SK-N-SH (cell line): ENCODE results near the gene OPCML. TPM values are rescaled to one million over a fixed set of nuclear protein-coding genes. Genes with fewer than 3 reads are reported as not detected.

Experiments
- CTCF ChIA-PET: fragments of 300-600, 350-600 bp; formaldehyde crosslinking; extraction: SDS; loops from one replicate; lab custom pipeline; 2021; lab: Yijun Ruan, JAX
- POLR2A ChIA-PET: fragments of 350-600 bp; sonication (Branson Sonifier 250); formaldehyde crosslinking; extraction: SDS; loops from one replicate; lab custom pipeline; 2020; ENCODE audit warnings: antibody characterized with exemption, inconsistent platforms; lab: Yijun Ruan, JAX
- DNase-seq: peaks from one replicate; pipeline ENCODE4 v3.0.0; 2012
- H2AFZ ChIP-seq: fragments of 200-600 bp; sonication (generic); 2 replicates; pipeline ENCODE4 v1.8.1; 2016; ENCODE audit warnings: antibody characterized with exemption, mild to moderate bottlenecking, low read depth
- H3F3A ChIP-seq: fragments of 200-600 bp; sonication (generic); replicated peaks from 2 replicates; pipeline ENCODE3; 2016; ENCODE audit warnings: antibody characterized with exemption, mild to moderate bottlenecking; ENCODE audit not compliant: insufficient read depth
- H3K27ac ChIP-seq, 2 experiments: fragments of 200-500 bp in 1 of 2; fragments of 200-600 bp in 1 of 2; sonication (Bioruptor generic) in 1 of 2; sonication (generic), shearing (Covaris generic) in 1 of 2; 2 replicates each; pipeline versions ENCODE4 v1.5.1 to v1.6.1; 2014 to 2016; ENCODE audit warnings: low read depth in 2 of 2, inconsistent platforms in 1 of 2, low read length in 1 of 2, mild to moderate bottlenecking in 1 of 2, mixed read lengths in 1 of 2
- H3K27me3 ChIP-seq: fragments of 200-600 bp; sonication (generic), shearing (Covaris generic); 2 replicates; pipeline ENCODE4 v1.6.1; 2016; ENCODE audit warnings: mixed run types; ENCODE audit not compliant: insufficient read depth
- H3K36me3 ChIP-seq, 2 experiments: fragments of 200-500 bp in 1 of 2; fragments of 200-600 bp in 1 of 2; sonication (Bioruptor generic) in 1 of 2; sonication (generic) in 1 of 2; replicated peaks in 1 of 2; 2 replicates each; pipeline versions ENCODE3 to v1.5.1; 2014 to 2016; ENCODE audit warnings: low read length in 1 of 2, mild to moderate bottlenecking in 1 of 2; ENCODE audit not compliant: insufficient read depth in 2 of 2, control insufficient read depth in 1 of 2
- H3K4me1 ChIP-seq, 2 experiments: fragments of 200-500 bp in 1 of 2; fragments of 200-600 bp in 1 of 2; sonication (Bioruptor generic) in 1 of 2; sonication (generic), shearing (Covaris generic) in 1 of 2; 2 replicates each; pipeline versions ENCODE4 v1.5.1 to v1.6.1; 2014 to 2016; ENCODE audit warnings: low read depth in 1 of 2, low read length in 1 of 2, mixed run types in 1 of 2; ENCODE audit not compliant: insufficient read depth in 2 of 2, control insufficient read depth in 1 of 2
- H3K4me2 ChIP-seq: fragments of 200-600 bp; sonication (generic), shearing (Covaris generic); 2 replicates; pipeline ENCODE4 v1.6.1; 2017; ENCODE audit warnings: mixed run types
- H3K4me3 ChIP-seq, 2 experiments: fragments of 200-500 bp in 1 of 2; fragments of 200-600 bp in 1 of 2; sonication (Bioruptor generic) in 1 of 2; sonication (generic), shearing (Covaris generic) in 1 of 2; 2 replicates each; pipeline versions ENCODE4 v1.5.1 to v1.8.1; 2014 to 2016; ENCODE audit warnings: low read depth in 2 of 2, inconsistent platforms in 1 of 2, low read length in 1 of 2, mild to moderate bottlenecking in 1 of 2, mixed read lengths in 1 of 2, moderate library complexity in 1 of 2
- H3K79me2 ChIP-seq: fragments of 200-600 bp; sonication (generic); 2 replicates; pipeline ENCODE4 v1.8.1; 2017; ENCODE audit warnings: mild to moderate bottlenecking; ENCODE audit not compliant: insufficient read depth
- H3K9ac ChIP-seq: fragments of 200-600 bp; sonication (generic); 2 replicates; pipeline ENCODE4 v1.6.1; 2017; ENCODE audit warnings: mixed run types
- H3K9me2 ChIP-seq: fragments of 200-600 bp; sonication (generic); 2 replicates; pipeline ENCODE4 v1.6.1; 2017; ENCODE audit warnings: mixed run types
- H3K9me3 ChIP-seq: fragments of 200-600 bp; sonication (generic); 2 replicates; pipeline ENCODE4 v1.6.1; 2017; ENCODE audit warnings: mixed run types, mild to moderate bottlenecking, moderate library complexity
- H4K20me1 ChIP-seq: fragments of 200-600 bp; sonication (generic); 2 replicates; pipeline ENCODE4 v1.6.1; 2017; ENCODE audit warnings: mild to moderate bottlenecking, mixed run types; ENCODE audit not compliant: insufficient read depth
- CTCF ChIP-seq: fragments of 200-600 bp; sonication (generic); IDR thresholded peaks from 2 replicates; pipeline ENCODE4 v1.6.1; 2017; ENCODE audit warnings: antibody characterized with exemption, mild to moderate bottlenecking, moderate library complexity
- EP300 ChIP-seq, 2 experiments: IDR thresholded peaks; 2 replicates each; pipeline versions ENCODE4 v1.4.0 to v1.6.1; 2012; ENCODE audit warnings: borderline replicate concordance in 1 of 2, low read depth in 1 of 2, low read length in 1 of 2
- EZH2phosphoT487 ChIP-seq: fragments of 200-600 bp; sonication (generic); IDR thresholded peaks from 2 replicates; pipeline ENCODE4 v1.6.1; 2017; ENCODE audit warnings: low read depth, mixed run types, mild to moderate bottlenecking, antibody characterized with exemption, moderate library complexity, borderline replicate concordance
- MEF2A ChIP-seq: IDR thresholded peaks from 2 replicates; pipeline ENCODE4 v1.4.0; 2012; ENCODE audit warnings: low read depth, borderline replicate concordance
- NFIC ChIP-seq: IDR thresholded peaks from 2 replicates; pipeline ENCODE4 v1.4.0; 2012; ENCODE audit warnings: borderline replicate concordance
- NRF1 ChIP-seq: IDR thresholded peaks from 2 replicates; pipeline ENCODE4 v1.6.1; 2012; ENCODE audit warnings: low read depth, mild to moderate bottlenecking, low read length
- PBX3 ChIP-seq: IDR thresholded peaks from 2 replicates; pipeline ENCODE4; 2012
- POLR2AphosphoS5 ChIP-seq: IDR thresholded peaks from 2 replicates; pipeline ENCODE4 v1.6.1; 2012; ENCODE audit warnings: low read depth, low read length
- RAD21 ChIP-seq: IDR thresholded peaks from 2 replicates; pipeline ENCODE4 v1.6.1; 2012; ENCODE audit warnings: mild to moderate bottlenecking, low read length
- REST ChIP-seq: IDR thresholded peaks from 2 replicates; pipeline ENCODE4 v1.6.1; 2012; ENCODE audit warnings: mild to moderate bottlenecking, low read depth, low read length, moderate library complexity
- RXRA ChIP-seq: IDR thresholded peaks from 2 replicates; pipeline ENCODE4 v1.4.0; 2012; ENCODE audit warnings: low read depth, mild to moderate bottlenecking, borderline replicate concordance
- SIN3A ChIP-seq: IDR thresholded peaks from 2 replicates; pipeline ENCODE4 v1.6.1; 2012; ENCODE audit warnings: low read depth, mild to moderate bottlenecking, low read length, moderate library complexity, borderline replicate concordance
- TCF12 ChIP-seq: IDR thresholded peaks from 2 replicates; pipeline ENCODE4 v1.4.0; 2012
- YY1 ChIP-seq: IDR thresholded peaks from 2 replicates; pipeline ENCODE4 v1.4.0; 2012; ENCODE audit warnings: low read depth, mild to moderate bottlenecking
- ZBTB33 ChIP-seq: IDR thresholded peaks from 2 replicates; pipeline ENCODE4 v1.4.0; 2012; ENCODE audit warnings: low read depth, borderline replicate concordance
- WGBS: methylation state at CpG from one replicate; pipeline ENCODE4 v1.1.6; 2017; ENCODE audit warnings: low lambda C conversion rate; 5-methylcytosine and 5-hydroxymethylcytosine counted together
- polyA plus RNA-seq, 3 experiments: library from polyadenylated mRNA; depleted of rRNA; stranded (reverse); fragments of >200 nt; gene quantifications; 2 replicates each; pipeline ENCODE4 v1.2.3, GENCODE V29; 2012

OPCML gene
- polyA plus RNA-seq, 1 of the 3 experiments (the other 2 are of a cell fraction), result not detected

GRCh38 chr11:132519241-132519815, 1013.0 kb downstream of the OPCML start:
- Histone ChIP-seq H3K4me3 (no peak overlapping the region), H3K27me3 (no peaks in the 10 kb centered on the region), H4K20me1 (no peaks in the 10 kb centered on the region), H3K27ac (no peak overlapping the region), H3F3A (no peaks in the 10 kb centered on the region), H3K4me2 (no peak overlapping the region), H3K79me2 (no peaks in the 10 kb centered on the region), H3K9me3 (no peaks in the 10 kb centered on the region), H2AFZ (no peak overlapping the region), H3K9me2 (no peaks in the 10 kb centered on the region), H3K9ac (no peak overlapping the region), H3K36me3 (no peaks in the 10 kb centered on the region), H3K4me1 (no peaks in the 10 kb centered on the region)
- TF ChIP-seq SIN3A (no peak), POLR2AphosphoS5 (no peak), MEF2A (no peak), RXRA (no peak), YY1 (no peak), NRF1 (no peak), ZBTB33 (no peak), TCF12 (no peak)
- WGBS, result 37% methylated on average over 6 of the region's 6 CpGs
- DNase-seq, result no peak
- POLR2A ChIA-PET, result no interaction called here
- CTCF ChIA-PET, result interaction anchor here (1.6 kb wide), 1 partner anchor 13 kb away, joined by 3 read pairs; no protein-coding TSS in a partner anchor

GRCh38 chr11:132504501-132505041, 1027.7 kb downstream of the OPCML start:
- DNase-seq, result no peak
- H3F3A ChIP-seq, result no peaks in the 10 kb centered on the region
- TF ChIP-seq CTCF (no peak), NFIC (no peak), YY1 (no peak), EP300 (IDR thresholded peaks at IDR 0.05; ENCODE audit: borderline replicate concordance in 1 of 2, low read depth in 1 of 2, low read length in 1 of 2) (no peak), ZBTB33 (no peak), SIN3A (no peak), MEF2A (no peak), PBX3 (no peak), POLR2AphosphoS5 (no peak), REST (no peak), EZH2phosphoT487 (no peak), RAD21 (no peak)

More at GRCh38 chr11:132504501-132505041, 1027.7 kb downstream of the OPCML start:
- ChIA-PET CTCF (no interaction called here), POLR2A (no interaction called here)
- Histone ChIP-seq H3K79me2 (no peaks in the 10 kb centered on the region), H4K20me1 (no peaks in the 10 kb centered on the region), H3K9me3 (no peaks in the 10 kb centered on the region), H3K9ac (no peak overlapping the region), H3K27ac (no peak overlapping the region), H3K27me3 (no peaks in the 10 kb centered on the region), H3K9me2 (no peaks in the 10 kb centered on the region), H3K4me2 (no peak overlapping the region), H3K4me3 (no peak overlapping the region), H3K36me3 (no peaks in the 10 kb centered on the region), H3K4me1 (no peaks in the 10 kb centered on the region), H2AFZ (no peak overlapping the region)
- WGBS, result 32% methylated on average over 7 of the region's 8 CpGs
